HG02870 (cell line): ENCODE results near the gene ORAI3.

Experiments used
- ATAC-seq: cut with Tn5 transposase; IDR thresholded peaks from one replicate; pipeline ENCODE4 v1.9.1; 2021; ENCODE audit warnings: mild to moderate bottlenecking, moderate library complexity; ENCODE audit not compliant: unreplicated experiment

ORAI3 gene

GRCh38 chr16:30966033-30966619, 17.3 kb downstream of the ORAI3 start:
- ATAC-seq = no peak

GRCh38 chr16:30967795-30968194, 18.9 kb downstream of the ORAI3 start:
- ATAC-seq = no peak

DNA sequence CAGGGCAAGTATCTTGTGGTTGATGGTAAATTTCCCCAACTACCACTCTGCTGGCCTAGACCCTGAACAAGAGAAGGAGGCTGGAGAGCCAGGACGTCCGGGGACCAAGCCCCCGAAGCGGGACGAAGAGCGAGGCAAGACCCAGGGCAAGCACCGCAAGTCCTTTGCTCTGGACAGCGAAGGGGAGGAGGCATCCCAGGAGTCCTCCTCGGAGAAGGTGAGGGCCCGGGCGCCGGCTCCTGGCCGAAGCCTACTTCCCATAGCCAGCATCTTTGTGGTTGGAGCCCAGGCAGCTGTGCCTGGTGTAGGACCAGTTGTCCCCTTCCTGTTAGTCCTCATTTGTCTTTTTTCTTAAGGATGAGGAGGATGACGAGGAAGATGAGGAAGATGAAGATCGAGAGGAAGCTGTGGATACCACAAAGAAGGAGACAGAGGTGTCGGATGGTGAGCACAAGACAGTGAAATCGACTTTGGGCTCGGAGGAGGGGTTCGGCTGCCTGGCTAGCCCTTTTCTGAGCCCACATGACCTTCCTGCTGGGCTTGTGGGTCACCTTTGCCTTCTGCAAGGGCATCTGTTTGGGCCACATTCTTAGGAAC, 20.5 kb downstream of the ORAI3 start:
- ATAC-seq = no peak

- ATAC-seq = no peak
Observed at GRCh38 chr16:30971298-30971697, 22.4 kb downstream of the ORAI3 start.

- ATAC-seq = no peak
Observed at GRCh38 chr16:30972872-30973271, 24.0 kb downstream of the ORAI3 start.

DNA sequence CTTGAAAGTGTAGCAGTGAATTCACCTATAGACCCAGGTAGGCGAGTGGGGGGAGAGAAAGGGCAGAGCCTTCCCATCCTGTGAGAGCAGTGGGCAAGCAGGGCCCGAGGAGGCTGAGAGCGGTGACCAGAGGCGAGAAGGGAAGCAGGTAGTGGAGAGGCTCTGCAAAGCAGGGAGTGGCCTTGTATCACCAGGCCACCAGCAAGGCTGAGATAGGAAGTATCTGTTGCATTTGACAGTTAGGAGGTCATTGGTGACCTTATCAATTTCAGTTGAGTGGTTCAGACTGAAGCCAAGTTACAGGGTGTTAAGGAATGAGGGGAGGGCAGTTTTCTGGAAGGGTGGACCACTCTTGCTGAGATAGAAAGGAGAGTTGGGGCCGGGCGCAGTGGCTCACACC, 25.5 kb downstream of the ORAI3 start:
- no peak for ATAC-seq

DNA sequence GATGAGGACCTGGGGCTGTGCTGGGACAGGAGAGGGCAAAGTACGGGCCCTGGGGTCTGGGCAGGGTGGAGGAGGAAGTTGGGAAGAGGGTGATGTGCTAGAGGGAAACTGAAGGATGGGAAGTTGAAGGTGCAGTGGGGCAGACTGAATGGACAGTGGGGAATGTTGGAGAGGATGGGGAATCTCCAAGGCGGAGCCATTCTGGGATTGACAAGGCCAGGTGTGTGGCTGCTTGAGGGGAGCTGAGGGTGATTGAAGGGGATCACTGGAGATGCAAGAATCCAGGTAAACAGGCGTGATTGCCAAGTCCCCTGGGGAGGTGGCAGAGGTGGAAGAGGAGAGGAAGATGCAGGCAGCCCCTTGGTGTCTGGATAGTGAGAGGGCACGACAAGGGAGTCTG, 27.6 kb downstream of the ORAI3 start:
- no peak for ATAC-seq

- ATAC-seq = no peak
Observed at GRCh38 chr16:30977502-30977901, 28.6 kb downstream of the ORAI3 start.

DNA sequence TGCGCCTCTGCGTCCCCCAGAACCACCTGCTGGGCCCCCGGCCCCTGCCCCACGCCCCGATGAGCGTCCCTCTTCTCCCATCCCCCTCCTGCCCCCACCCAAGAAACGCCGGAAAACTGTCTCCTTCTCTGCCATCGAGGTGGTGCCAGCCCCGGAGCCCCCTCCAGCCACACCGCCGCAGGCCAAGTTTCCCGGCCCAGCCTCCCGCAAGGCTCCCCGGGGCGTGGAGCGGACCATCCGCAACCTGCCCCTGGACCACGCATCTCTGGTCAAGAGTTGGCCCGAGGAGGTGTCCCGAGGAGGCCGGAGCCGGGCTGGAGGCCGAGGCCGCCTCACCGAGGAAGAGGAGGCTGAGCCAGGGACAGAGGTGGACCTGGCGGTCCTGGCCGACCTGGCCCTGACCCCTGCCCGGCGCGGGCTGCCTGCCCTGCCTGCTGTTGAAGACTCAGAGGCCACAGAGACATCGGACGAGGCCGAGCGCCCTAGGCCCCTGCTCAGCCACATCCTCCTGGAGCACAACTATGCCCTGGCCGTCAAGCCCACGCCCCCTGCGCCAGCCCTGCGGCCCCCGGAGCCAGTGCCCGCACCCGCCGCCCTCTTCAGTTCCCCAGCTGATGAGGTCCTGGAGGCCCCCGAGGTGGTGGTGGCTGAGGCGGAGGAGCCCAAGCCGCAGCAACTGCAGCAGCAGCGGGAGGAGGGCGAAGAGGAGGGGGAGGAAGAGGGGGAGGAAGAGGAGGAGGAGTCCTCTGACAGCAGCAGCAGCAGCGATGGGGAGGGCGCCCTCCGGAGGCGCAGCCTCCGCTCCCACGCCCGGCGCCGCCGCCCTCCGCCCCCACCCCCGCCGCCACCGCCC, 30.5 kb downstream of the ORAI3 start:
- no peak for ATAC-seq

- no peak for ATAC-seq
Observed at GRCh38 chr16:30980023-30980371, 31.1 kb downstream of the ORAI3 start.

DNA sequence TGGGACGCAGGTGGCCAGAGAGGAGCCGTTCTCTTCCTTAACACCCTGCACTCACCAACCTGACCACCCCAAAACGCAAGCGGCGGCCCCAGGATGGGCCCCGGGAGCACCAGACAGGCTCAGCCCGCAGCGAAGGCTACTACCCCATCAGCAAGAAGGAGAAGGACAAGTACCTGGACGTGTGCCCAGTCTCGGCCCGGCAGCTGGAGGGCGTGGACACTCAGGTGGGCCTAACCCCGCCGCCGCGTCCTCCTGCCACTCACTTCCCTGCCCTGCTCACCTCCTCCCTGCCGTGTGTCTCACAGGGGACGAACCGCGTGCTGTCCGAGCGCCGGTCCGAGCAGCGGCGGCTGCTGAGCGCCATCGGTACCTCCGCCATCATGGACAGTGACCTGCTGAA, 31.6 kb downstream of the ORAI3 start:
- ATAC-seq = no peak

DNA sequence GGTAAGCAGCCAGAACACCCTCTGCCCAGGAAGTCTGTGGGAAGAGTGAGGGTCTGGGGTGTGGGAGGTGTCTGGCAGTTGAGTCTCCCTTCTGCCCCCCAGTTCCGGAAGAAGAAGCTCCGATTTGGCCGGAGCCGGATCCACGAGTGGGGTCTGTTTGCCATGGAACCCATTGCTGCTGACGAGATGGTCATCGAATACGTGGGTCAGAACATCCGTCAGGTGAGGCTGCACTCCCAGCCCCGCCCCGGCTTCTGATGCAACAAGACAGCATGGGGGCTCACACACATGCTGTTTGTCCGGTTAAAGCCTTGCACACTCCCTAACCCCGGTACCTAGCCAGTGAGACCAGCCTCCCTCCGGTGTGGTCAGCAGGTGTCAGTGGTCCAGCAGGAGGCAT, 32.1 kb downstream of the ORAI3 start:
- no peak for ATAC-seq

- no peak for ATAC-seq
Observed at GRCh38 chr16:30982548-30983288, 33.9 kb downstream of the ORAI3 start.

GRCh38 chr16:30983289-30983889, 34.5 kb downstream of the ORAI3 start:
- no peak for ATAC-seq

DNA sequence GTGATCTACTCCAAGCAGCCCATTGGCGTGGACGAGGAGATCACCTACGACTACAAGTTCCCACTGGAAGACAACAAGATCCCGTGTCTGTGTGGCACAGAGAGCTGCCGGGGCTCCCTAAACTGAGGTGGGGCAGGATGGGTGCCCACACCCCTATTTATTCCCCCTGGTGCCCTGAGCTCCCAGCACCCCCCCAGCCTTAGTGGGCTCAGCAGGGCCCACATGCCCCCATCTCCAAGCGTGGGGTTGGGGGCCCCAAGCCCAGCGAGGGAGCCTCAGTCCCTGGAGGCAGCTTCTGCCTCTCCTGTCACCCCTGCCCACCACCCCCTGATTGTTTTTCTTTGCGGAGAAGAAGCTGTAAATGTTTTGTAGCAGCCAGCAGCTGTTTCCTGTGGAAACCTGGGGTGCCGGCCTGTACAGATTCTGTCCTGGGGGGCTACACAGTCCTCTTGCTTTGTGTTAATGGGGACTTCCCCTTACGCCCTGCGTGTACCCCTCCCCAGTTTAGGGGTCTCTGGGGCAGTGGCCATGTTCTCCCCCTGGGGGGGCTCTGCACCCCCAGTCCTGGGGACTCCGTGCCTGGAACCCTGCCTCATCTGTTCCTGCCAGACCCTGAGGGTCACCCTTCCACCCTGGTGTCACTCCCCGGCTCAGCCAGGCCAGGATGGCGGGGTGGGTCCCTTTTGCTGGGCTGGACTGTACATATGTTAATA, 35.2 kb downstream of the ORAI3 start:
- no peak for ATAC-seq

DNA sequence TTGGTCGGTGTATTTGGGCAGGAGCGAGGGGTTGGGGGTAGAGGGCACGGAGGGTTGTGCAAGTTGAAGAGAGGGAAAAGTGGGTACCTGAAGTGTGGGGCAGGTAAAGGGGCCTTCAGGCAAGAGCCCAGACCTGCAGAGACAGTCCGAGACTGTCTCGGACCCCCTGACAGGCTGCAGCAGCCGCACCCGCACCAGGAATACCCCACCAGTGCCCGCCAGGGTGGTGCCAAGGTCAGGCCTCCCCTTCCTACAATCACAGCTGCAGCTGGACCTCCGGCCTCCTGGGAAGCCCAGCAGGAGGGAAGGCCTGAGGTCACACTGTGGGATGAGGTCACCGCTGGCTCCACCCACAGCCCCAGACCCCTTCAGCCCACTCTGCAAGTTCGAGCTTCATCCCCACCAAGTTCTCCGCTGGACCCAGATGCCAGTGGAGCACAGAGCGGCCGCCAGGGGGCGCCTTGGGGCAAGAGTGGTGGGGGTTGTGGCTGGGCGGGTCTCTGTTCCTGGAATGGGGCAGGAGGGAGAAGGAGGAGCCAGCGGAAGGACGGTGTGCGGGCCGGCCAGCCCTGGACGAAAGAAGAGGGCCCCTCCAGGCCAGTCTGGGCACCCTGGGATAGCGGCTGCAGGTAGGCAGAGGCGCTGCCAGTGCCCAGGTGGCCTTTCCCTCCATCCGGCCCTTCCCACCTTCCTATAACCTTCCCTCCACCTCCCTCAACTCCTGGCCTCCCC, 36.0 kb downstream of the ORAI3 start, which contains the start of gene HSD3B7:
Gene HSD3B7, plus strand, starts transcription at position 539 of the 732 bp plus-strand sequence. CDS start 452 bp downstream, outside the sequence.
- no peak for ATAC-seq

DNA sequence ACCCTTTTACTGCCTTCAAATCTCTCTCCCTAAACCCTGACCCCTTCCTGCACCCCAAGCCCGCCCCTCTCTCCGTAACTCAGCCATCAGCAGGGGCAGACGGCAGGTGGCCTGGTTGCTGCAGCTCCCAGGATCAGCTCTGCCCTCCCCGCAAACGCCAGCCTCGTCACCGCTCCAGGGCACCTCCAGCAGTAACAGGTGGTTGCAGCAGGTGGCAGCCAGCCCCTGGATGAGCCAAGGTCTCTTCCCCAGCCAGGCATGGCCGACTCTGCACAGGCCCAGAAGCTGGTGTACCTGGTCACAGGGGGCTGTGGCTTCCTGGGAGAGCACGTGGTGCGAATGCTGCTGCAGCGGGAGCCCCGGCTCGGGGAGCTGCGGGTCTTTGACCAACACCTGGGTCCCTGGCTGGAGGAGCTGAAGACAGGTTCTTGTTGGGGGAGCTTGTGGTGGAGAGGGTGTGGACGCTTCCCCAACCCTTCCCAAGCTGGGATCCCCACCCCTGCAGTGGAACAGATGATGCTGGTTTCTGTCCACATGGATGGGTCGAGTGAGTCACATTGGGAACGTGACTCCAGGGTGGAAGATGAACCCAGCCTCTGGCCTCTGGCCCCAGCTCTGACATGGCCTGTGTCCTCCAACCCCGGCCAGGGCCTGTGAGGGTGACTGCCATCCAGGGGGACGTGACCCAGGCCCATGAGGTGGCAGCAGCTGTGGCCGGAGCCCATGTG, 36.7 kb downstream of the ORAI3 start:
- ATAC-seq = no peak

- ATAC-seq = no peak
Observed at GRCh38 chr16:30986129-30986991, 37.5 kb downstream of the ORAI3 start.
